22Rv1 (cell line): ENCODE results near the gene PARN.

Experiments
- CTCF ChIP-seq: fragments of 450-650 bp; IDR thresholded peaks from 2 replicates; pipeline ENCODE4 v1.5.1; 2017; ENCODE audit warnings: mild to moderate bottlenecking
- ZFX ChIP-seq: fragments of 450-650 bp; IDR thresholded peaks from 2 replicates; pipeline ENCODE4 v1.6.1; 2017; ENCODE audit warnings: antibody characterized with exemption, borderline replicate concordance

GRCh38 chr16:14473488-14473887, 156.6 kb downstream of the PARN start:
- TF ChIP-seq CTCF (no peak), ZFX (no peak)
